ENCODE results near the gene ANTXRL. TPM values are rescaled to one million over a fixed set of nuclear protein-coding genes. Genes with fewer than 3 reads are reported as not detected.

The ANTXRL gene
- total RNA-seq, 1 experiment from 2014 or later: not detected

DNA sequence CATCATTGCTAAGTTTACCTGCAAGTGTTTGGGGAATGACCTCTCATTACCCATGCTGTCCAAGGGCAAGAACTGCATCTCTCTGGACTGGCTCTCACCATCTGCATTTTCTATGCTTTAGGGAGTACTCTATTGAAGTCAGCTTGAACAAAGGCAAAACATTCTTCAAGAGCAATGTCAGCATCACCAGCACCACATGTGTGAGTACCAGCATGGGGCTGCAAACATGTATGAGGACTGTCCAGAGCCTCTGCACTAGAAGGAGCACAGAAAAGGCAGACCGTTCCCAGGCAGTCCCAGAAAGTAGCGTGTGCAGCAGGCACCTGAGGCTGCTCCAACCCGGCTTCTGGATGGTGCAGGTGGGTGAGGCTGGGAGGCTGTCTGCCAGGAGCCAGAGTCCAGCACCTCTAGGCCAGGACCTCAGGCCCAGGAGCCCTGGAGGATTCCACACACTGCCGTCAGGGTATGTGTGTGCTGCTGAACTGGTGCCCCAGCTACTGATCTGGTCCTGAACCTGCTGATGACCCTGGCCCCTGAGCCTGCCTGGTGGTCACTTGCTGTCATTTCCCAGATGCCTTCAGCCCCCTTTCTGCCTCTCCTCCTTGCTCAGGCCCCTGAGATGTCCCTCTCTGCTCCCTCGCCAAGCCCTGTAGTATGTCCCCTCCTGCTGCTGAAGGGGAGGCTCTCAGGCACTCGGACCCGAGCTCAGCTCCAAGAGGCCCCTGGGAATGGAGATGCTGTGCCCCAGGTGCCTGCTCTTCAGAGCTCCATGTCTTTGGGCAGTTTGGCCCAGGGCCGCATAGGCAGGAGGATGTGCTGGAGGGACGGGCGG is 20.7 kb downstream of the ANTXRL start:
- CTCF ChIA-PET: no interaction called here
- Mint-ChIP-seq H3K36me3 (ENCODE audit: insufficient read depth, unreplicated experiment) (no peaks in the 10 kb centered on the region), H3K27me3 (ENCODE audit: unreplicated experiment) (peaks cover 39% of the 10 kb centered on the region), H3K9me3 (ENCODE audit: low read depth, unreplicated experiment) (no peaks in the 10 kb centered on the region), H3K4me3 (ENCODE audit: low read depth, unreplicated experiment) (no peak overlapping the region), H3K27ac (ENCODE audit: unreplicated experiment) (no peak overlapping the region), H3K4me1 (ENCODE audit: low read depth, unreplicated experiment) (peaks cover 23% of the 10 kb centered on the region)
- intact Hi-C loops (cut with micrococcal nuclease; ENCODE audit: unreplicated experiment): no loop called here
- no TSS peak for BruUV-seq (replicated peaks)
- DNase-seq: no peak
- TF ChIP-seq, protein P1, sequence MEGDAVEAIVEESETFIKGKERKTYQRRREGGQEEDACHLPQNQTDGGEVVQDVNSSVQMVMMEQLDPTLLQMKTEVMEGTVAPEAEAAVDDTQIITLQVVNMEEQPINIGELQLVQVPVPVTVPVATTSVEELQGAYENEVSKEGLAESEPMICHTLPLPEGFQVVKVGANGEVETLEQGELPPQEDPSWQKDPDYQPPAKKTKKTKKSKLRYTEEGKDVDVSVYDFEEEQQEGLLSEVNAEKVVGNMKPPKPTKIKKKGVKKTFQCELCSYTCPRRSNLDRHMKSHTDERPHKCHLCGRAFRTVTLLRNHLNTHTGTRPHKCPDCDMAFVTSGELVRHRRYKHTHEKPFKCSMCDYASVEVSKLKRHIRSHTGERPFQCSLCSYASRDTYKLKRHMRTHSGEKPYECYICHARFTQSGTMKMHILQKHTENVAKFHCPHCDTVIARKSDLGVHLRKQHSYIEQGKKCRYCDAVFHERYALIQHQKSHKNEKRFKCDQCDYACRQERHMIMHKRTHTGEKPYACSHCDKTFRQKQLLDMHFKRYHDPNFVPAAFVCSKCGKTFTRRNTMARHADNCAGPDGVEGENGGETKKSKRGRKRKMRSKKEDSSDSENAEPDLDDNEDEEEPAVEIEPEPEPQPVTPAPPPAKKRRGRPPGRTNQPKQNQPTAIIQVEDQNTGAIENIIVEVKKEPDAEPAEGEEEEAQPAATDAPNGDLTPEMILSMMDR (IDR thresholded peaks at IDR 0.05; ENCODE audit: unreplicated experiment): no peak

- Mint-ChIP-seq H3K27me3 (ENCODE audit: unreplicated experiment) (peaks cover 39% of the 10 kb centered on the region), H3K9me3 (ENCODE audit: low read depth, unreplicated experiment) (no peaks in the 10 kb centered on the region), H3K27ac (ENCODE audit: unreplicated experiment) (no peak overlapping the region), H3K4me3 (ENCODE audit: low read depth, unreplicated experiment) (no peak overlapping the region), H3K4me1 (ENCODE audit: low read depth, unreplicated experiment) (peaks cover 29% of the 10 kb centered on the region), H3K36me3 (ENCODE audit: insufficient read depth, unreplicated experiment) (no peaks in the 10 kb centered on the region)
- DNase-seq: no peak
- no TSS peak for BruUV-seq (replicated peaks)
- CTCF ChIA-PET: no interaction called here
- intact Hi-C loops (cut with micrococcal nuclease; ENCODE audit: unreplicated experiment): no loop called here
- TF ChIP-seq, protein P1 (IDR thresholded peaks at IDR 0.05; ENCODE audit: unreplicated experiment): no peak
These were observed 21.3 kb downstream of the ANTXRL start for GRCh38 chr10:46308113-46308415.

GRCh38 chr10:46308666-46309450 is 22.1 kb downstream of the ANTXRL start:
- H3K4me1 Mint-ChIP-seq (ENCODE audit: low read depth, unreplicated experiment): peaks cover 31% of the 10 kb centered on the region
- intact Hi-C loops (cut with micrococcal nuclease; ENCODE audit: unreplicated experiment): no loop called here
- CTCF ChIA-PET: interaction anchor here (0.6 to 2.0 kb wide), 4 partner anchors 12 to 107 kb away, joined by 3 to 5 read pairs (median 4); no protein-coding TSS in a partner anchor
- peaks cover 39% of the 10 kb centered on the region for H3K27me3 Mint-ChIP-seq (ENCODE audit: unreplicated experiment)
- no peak overlapping the region for H3K4me3 Mint-ChIP-seq (ENCODE audit: low read depth, unreplicated experiment)
- H3K27ac Mint-ChIP-seq (ENCODE audit: unreplicated experiment): no peak overlapping the region
- H3K36me3 Mint-ChIP-seq (ENCODE audit: insufficient read depth, unreplicated experiment): no peaks in the 10 kb centered on the region
- DNase-seq: no peak
- BruUV-seq (replicated peaks): no TSS peak
- TF ChIP-seq, protein P1 (IDR thresholded peaks at IDR 0.05; ENCODE audit: unreplicated experiment): no peak
- H3K9me3 Mint-ChIP-seq (ENCODE audit: low read depth, unreplicated experiment): no peaks in the 10 kb centered on the region

DNA sequence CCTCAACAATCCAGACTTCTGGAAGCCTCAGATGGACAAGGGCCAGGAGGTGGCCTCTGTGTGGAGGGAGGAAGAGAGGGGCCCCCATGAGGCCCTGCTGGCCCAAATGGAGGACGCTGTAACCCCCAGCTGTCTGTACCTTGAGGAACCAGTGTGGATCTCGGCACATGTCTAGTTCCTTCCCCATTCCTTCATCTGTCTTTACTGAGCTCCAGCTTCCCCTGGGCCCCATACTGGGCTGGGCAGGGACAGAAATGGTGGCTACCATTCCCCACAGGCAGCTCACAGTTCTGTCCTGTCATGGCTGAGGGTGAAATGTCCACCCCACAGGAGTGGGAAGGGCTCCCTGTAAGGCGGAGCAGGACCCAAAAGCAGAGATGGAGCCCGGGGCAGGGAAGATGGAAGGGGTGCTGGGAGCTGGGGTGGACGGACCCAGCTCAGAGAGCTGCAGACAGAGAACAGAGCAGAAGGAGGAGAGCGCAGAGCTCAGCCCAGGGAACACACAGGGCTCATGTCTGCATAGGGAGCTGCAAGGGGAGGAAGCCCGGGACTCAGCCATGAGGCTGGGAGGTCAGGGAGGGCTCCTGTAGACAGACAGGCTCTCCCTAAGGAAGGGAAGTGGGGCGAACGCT is 22.8 kb downstream of the ANTXRL start:
- CTCF ChIA-PET: interaction anchor here (0.7 to 2.0 kb wide), 4 partner anchors 13 to 58 kb away, joined by 3 to 5 read pairs (median 3); no protein-coding TSS in a partner anchor
- no TSS peak for BruUV-seq (replicated peaks)
- H3K27ac Mint-ChIP-seq (ENCODE audit: unreplicated experiment): no peak overlapping the region

More for the DNA sequence above, 22.8 kb downstream of the ANTXRL start:
- no peaks in the 10 kb centered on the region for H3K9me3 Mint-ChIP-seq (ENCODE audit: low read depth, unreplicated experiment)
- no peaks in the 10 kb centered on the region for H3K36me3 Mint-ChIP-seq (ENCODE audit: insufficient read depth, unreplicated experiment)
- TF ChIP-seq, protein P1 (IDR thresholded peaks at IDR 0.05; ENCODE audit: unreplicated experiment): no peak
- H3K27me3 Mint-ChIP-seq (ENCODE audit: unreplicated experiment): peaks cover 36% of the 10 kb centered on the region
- H3K4me3 Mint-ChIP-seq (ENCODE audit: low read depth, unreplicated experiment): no peak overlapping the region
- intact Hi-C loops (cut with micrococcal nuclease; ENCODE audit: unreplicated experiment): no loop called here
- H3K4me1 Mint-ChIP-seq (ENCODE audit: low read depth, unreplicated experiment): peaks cover 31% of the 10 kb centered on the region
- DNase-seq: no peak
